HG02642 (cell line): ENCODE measurements around the gene RING1.

Source experiments
- ATAC-seq: cut with Tn5 transposase; IDR thresholded peaks from one replicate; pipeline ENCODE4 v1.9.1; 2021; ENCODE audit warnings: mild to moderate bottlenecking; ENCODE audit not compliant: unreplicated experiment, poor library complexity

Gene RING1

GRCh38 chr6:33236328-33236727 lies 28.0 kb downstream of the RING1 start:
- ATAC-seq: no peak

DNA sequence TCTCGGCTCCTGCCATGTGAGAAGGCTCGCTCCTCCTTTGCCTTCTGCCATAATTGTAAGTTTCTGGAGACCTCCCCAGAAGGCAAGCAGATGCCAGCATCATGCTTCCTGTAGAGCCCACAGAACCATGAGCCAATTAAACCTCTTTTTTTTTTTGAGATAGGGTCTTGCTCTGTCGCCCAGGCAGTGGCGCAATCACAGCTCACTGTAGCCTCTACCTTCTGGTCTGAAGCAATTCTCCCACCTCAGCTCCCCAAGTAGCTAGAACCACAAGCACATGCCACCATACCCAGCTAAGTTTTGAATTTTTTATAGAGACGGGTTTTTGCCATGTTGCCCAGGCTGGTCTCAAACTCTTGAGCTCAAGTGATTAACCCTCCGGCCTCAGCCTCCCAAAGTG lies 28.6 kb downstream of the RING1 start:
- no peak for ATAC-seq

DNA sequence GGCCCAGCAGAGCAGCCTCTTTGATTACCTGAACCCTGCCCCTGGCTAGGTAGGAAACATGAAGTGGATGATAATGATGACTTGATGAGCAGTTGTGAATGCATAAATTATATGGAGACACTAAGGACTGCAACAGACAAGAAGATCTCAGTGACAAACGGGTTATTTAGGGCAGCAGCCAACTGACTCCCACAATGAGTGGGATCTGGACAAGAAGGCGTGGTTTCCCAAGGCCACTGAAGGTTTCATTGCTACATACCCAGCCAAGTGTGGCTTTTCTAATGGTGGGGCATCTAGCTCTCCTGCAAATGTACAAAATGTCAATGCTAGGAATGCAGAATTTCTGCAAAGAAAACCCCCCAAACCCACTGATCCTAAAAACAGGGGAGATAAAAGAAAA lies 29.4 kb downstream of the RING1 start:
- ATAC-seq: no peak

- ATAC-seq: no peak
These were observed 33.7 kb downstream of the RING1 start for GRCh38 chr6:33241968-33242367.

- no peak for ATAC-seq
These were observed 35.2 kb downstream of the RING1 start for GRCh38 chr6:33243476-33243875.

DNA sequence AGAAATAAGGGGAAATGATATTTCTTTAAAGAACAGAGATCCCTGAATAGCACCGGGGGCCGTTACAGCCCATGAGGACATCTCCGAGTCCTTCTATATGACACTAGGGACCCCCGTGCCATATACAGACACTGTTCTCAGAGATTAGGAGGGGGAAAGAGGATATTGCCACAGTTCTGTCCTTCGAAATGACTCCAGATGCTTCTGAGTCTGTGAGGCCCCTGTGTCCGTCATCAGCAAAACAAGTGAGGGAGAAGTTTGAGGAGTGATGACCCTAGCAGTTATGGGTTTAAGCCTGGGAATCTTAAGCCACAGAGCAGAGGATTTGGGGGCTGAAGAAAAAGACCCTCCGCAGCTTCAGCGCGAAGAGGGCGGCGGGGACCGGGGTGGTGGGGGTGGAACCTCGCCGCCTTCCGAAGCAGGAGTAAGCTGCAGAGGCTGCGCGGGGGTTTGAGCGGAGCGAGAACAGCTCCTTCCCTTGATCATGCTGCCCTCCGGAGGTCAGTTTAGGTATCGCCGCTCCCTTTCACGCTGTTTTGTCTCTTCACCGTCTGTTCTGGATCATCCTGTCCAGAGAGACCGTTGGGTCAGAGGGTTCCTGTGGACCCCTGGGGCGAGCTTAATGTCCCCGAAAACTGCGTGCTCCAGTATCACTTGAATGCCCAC lies 39.8 kb downstream of the RING1 start:
- peak; percentile 46 for ATAC-seq

- peak; percentile 5 for ATAC-seq
These were observed 40.3 kb downstream of the RING1 start for GRCh38 chr6:33248643-33248931.

DNA sequence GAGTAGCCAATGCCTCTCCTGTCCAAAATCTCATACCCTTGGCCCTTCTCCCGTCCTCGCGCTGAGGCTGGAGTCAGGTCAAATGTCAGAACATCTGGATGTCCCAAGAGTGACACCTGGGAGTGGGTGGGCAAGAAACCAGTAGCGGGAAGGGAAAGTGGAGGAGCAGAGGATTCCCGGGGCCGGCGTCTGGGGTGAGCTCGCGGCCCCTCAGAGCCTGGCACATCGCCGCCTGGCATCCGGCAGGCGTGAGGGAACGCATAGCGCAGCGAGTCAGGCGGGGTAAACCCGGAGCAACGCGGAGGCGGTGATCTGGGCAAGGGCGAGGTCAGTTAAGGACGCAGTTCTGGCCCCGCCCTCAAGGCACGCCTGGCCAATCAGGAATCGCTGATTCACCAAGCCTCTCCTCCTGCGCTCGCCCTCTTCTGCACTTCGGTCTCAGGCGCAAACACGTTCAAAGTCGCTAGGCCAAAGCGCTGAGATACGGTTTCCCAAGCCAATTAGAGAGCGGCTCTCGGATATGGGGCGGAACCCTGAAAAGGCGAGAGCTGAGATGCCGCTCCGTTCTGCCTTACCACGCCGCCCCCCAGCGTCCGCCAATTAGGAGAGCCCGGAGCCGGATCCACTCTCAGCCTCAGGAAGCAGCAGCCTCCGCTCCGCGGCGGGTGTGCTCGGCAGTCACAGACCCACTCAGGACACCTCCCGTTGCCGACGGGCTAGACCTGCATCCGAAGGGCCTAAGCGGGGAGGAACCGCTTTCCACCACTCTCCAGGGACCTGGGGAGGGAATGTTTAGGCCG lies 40.8 kb downstream of the RING1 start:
- ATAC-seq: peak; percentile 90

GRCh38 chr6:33249732-33250630 lies 41.7 kb downstream of the RING1 start:
- peak; percentile 3 for ATAC-seq

DNA sequence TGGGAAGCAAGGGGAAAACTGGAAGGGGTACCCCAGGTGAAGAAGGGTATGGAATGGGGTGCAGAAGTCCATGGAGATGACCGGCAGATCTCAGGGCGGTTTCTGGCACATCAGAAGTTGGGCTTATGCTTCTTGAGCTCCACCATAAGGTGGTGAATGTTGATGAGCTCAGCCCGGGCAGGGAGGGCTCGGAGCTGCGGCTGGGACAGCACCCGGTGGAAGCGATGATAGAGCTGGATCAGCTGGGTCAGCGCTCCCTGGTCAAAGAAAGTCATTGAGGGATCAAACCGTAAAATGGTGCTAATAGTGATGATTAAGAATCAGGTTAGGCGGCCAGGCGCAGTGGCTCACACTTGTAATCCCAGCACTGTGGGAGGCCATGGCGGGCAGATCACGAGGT lies 42.4 kb downstream of the RING1 start:
- no peak for ATAC-seq

DNA sequence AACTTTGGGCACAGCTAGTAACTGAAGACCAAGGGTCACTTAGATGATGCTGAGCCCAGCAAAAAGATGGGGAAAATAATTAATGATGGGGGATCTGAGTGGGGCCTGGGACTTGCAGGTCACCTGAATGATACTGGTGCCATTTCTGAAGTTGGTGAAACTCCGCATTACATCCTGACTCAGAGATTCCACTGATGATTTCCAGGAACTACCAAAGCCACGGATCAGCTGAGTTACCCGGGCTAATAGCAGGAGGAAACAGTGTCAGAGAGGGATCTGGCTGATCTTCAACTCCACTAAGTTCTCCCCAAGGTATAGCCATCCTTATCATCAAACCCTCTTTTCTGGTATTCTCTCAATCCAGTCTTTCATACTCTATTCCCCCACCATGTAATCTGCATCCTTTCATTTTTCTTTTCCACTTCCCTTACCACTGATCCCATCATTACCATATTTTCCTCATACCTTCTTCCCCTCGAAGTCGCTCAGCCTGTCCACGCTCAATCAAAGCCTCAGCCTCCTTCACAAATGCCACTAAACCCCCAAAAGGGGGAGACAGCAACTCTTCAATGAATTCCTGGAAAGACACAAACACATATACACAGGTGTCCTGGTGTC lies 43.2 kb downstream of the RING1 start:
- no peak for ATAC-seq

- ATAC-seq: no peak
These were observed 44.5 kb downstream of the RING1 start for GRCh38 chr6:33252759-33253158.

DNA sequence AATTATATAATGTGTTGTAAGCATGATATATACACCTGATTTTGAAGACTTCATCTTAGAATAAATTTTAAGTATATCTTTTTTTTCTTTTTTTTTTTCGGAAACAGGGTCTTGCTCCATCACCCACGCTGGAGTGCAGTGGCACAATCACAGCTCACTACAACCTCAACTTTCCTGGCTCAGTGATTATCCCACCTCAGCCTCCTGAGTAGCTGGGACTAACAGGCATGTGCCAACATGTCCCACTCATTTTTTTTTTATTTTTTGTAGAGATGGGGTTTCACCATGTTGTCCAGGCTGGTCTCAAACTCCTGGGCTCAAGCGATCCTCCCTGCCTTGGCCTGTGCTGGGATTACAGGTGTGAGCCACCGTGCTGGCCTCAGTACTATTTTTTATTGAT lies 46.3 kb downstream of the RING1 start:
- no peak for ATAC-seq

- no peak for ATAC-seq
These were observed 50.7 kb downstream of the RING1 start for GRCh38 chr6:33259032-33259431.
